ENCODE measurements around the gene TSPAN6.

The TSPAN6 gene

DNA sequence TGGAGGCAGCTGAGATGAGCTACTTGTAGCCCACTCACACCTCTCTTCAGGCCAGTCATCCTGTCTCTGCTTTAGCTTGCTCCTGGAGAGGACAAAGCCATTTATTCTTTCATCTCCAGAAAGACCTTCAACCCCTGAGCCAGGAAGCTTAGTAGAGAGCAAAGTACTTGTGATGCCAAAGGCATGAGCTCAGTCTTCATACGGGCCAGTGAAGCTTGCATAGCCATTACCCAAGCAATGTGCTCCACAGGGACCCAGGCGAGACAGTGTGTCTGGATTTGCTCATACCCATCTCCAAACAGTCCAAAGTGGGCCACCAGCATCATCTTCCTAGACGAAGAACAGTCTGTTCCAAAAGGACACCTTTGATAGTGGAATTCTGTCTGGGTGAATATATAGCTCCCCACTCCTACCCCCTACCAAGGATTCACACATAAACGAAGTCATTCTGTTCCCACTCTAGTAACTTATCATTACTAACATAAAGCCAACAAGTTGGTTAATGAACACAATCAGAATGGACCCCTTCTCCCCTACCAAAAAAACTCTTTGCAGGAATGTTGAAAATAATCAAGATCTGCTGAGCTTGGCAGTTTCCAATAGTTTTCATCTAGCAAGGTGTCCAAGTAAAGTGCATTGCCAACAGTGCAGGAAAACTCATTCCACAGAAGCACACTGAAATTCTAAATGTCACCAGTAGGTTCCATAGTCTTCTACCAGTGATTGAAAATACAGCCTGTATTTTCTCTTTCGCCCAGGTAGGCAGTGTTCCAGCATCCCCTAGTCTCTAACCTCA lies 45.2 kb downstream of the TSPAN6 start:
- no peak for DNase-seq (ENCODE audit: low read depth in 1 of 2, low spot score in 1 of 2)

DNA sequence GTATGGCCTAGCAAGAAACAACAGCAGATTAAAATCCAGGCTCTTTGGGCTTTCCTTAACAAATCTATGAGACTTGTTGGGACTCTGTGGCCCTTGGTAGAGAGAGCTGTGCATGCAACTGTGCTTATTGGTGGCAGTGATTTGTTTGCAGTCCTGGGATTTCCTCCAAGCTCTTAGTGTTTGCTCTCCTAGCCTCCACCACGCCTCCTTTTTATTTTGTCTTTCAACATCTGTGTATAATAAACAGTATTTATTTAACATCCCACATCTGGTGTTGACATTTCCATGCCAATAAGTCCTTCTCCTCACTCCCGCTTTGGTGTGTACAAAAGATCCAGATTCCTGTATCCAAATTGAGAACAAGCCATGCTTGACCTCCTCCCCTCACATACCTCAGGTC lies 48.7 kb downstream of the TSPAN6 start:
- DNase-seq (ENCODE audit: low read depth in 1 of 2, low spot score in 1 of 2), result no peak

DNA sequence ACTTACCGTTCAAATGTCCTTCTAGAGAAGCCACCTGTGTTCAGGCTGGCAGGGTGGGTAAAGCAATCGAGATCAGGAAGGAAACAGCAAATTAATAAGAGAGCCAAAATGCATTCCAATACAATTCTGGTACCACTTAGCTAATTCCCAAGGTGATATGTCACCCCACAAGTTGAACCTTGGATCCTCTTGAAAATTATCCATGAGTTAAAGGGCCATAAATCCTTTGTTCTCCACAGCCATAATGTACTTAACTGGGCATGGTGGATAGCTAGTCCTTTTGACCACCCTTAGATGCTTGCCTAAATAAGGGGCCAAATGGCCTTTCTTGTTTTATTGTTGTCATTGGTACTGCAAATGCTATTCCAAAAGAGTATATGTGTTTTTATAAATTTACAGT lies 49.9 kb downstream of the TSPAN6 start:
- no peak for DNase-seq (ENCODE audit: low read depth in 1 of 2, low spot score in 1 of 2)

DNA sequence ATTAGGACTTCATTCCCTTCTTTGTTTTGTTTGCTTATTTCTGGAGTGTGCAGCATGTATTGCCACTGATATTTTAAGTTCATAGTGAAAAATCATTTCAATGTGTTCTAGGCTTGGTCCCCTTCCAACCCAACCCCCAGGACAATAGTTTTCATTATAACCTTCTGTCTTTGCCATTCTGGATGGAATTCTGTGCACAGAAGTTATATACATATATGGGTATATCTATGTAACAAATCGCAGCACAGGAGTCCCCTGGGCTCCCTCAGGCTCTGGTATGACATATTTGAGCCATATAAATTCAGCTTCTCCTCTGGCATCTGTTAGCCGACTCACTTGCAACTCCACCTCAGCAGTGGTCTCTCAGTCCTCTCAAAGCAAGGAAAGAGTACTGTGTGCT lies 52.0 kb downstream of the TSPAN6 start, which contains the start of gene TNMD:
TNMD (plus strand) TSS at position 326 of the 400 bp plus-strand sequence. CDS start 83 bp downstream, outside the sequence.
- no peak for DNase-seq (ENCODE audit: low read depth in 1 of 2, low spot score in 1 of 2)
